ENCODE results near the gene USP30. TPM values are rescaled to one million over a fixed set of nuclear protein-coding genes. Genes with fewer than 3 reads are reported as not detected.

Gene USP30
- polyA plus RNA-seq, 12 donors = 11.7 to 33.8 (median 14.1) TPM; not detected in 1

- no peak for DNase-seq
Measured at GRCh38 chr12:109097140-109097434, 44.7 kb downstream of the USP30 start.

DNA sequence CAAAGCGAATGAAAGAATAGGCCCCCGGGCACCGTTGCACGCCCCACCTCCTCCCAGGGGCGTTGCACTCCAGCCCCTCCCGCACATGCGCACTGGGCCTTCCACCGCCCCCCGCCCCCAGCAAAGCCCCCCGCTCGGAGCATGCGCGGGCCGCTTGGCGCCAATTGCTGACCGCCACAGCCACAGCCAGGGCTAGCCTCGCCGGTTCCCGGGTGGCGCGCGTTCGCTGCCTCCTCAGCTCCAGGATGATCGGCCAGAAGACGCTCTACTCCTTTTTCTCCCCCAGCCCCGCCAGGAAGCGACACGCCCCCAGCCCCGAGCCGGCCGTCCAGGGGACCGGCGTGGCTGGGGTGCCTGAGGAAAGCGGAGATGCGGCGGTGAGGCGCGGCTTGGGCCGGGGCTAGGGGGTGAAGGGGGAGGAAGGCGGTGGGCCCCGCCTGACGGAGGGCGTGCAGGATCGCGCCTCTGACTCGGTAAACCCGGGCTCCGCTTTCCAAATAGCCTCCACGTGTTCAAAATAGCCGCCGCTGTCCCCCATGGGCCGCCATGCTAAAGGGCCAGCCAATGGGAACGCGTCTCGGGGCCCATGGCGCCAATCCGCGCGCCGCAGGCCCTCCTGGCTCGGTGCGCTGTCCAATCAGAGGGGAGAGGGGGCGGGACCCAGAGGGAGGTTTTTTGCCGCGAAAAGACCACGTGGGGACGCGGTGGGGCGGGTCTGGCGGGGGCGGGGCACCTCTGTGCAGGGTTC, 45.2 kb downstream of the USP30 start, which contains the start of gene UNG:
Gene UNG, plus strand, starts transcription at position 163 of the 748 bp plus-strand sequence. Its CDS starts 83 bp downstream, at position 246.
- DNase-seq = peak; percentile 98

DNA sequence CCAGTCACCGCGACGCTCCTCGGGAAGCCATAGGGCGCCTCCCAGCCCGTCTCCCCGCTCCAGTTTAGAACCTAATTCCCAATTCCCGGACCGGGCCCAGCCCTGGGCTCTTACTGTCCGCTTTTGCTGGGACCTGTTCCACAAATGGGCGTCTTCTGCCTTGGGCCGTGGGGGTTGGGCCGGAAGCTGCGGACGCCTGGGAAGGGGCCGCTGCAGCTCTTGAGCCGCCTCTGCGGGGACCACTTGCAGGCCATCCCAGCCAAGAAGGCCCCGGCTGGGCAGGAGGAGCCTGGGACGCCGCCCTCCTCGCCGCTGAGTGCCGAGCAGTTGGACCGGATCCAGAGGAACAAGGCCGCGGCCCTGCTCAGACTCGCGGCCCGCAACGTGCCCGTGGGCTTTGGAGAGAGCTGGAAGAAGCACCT, 45.8 kb downstream of the USP30 start:
- no peak for DNase-seq

DNA sequence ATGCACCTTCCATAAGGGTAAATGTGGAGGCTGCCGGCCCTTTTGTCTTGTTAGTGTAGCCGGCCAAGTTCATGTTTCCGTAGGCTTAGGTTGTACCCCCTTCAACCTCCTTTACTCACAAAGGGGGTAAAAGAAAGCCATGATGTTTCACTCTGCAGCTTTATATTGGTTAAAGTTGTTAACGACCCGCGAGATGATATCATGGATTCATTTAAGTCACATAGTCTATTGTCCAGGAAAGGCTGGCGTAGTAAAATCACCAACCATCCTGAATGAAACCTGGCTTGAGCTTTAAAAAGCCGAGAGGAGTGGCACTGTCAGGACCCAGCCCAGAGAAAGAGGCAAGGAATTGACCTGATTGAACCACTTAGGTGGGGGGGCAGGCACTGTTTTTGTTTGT, 46.3 kb downstream of the USP30 start:
- DNase-seq = no peak

DNA sequence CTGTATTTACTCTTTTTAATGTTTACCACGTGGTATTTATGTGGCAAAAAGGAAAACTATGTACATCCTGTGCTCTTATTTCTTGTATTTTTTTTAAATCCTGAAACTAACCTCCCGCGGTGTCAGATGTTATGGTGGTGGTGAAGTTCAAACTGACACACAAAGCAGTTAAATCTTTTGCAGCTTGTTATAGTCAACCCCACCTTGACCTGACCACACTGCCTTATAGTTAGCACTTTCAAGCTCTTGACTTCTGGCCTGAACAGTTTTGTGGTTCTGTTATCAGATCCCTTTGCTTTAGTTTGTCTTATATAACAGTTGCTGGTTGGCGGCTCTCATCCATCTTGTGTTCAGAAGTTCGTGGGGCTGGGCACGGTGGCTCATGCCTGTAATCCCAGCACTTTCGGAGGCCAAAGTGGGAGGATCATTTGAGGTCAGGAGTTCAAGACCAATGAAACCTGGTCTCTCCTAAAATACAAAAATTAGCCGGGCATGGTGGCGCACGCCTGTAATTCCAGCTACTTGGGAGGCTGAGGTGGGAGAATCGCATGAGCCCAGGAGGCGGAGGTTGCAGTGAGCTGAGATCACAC, 47.1 kb downstream of the USP30 start:
- DNase-seq = no peak

GRCh38 chr12:109100741-109101140, 48.4 kb downstream of the USP30 start:
- DNase-seq = no peak

- DNase-seq = no peak
Measured at GRCh38 chr12:109102491-109102890, 50.1 kb downstream of the USP30 start.

DNA sequence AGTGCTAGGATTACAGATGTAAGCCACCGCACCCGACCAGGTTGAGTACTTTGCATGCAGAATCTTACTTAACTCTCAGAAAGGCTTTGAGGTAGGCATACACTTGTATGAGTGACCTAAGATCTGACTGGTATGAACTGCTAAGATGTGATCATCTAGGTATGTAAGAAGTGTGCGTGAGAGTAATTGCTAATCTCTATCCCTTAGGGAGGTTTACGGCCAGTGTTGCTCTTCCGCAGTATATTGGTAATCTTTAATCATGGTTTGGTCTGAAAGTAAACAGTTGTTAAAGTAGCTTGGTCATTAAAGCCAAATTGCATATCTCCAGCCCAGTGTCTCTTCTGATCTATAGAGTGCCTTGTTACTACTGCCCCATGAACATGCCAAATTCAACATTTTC, 52.8 kb downstream of the USP30 start:
- no peak for DNase-seq

GRCh38 chr12:109109746-109110350, 57.5 kb downstream of the USP30 start:
- no peak for DNase-seq

GRCh38 chr12:109110988-109111495, 58.7 kb downstream of the USP30 start:
- peak; percentile 89 for DNase-seq

GRCh38 chr12:109112720-109113465, 60.5 kb downstream of the USP30 start:
- DNase-seq = no peak

DNA sequence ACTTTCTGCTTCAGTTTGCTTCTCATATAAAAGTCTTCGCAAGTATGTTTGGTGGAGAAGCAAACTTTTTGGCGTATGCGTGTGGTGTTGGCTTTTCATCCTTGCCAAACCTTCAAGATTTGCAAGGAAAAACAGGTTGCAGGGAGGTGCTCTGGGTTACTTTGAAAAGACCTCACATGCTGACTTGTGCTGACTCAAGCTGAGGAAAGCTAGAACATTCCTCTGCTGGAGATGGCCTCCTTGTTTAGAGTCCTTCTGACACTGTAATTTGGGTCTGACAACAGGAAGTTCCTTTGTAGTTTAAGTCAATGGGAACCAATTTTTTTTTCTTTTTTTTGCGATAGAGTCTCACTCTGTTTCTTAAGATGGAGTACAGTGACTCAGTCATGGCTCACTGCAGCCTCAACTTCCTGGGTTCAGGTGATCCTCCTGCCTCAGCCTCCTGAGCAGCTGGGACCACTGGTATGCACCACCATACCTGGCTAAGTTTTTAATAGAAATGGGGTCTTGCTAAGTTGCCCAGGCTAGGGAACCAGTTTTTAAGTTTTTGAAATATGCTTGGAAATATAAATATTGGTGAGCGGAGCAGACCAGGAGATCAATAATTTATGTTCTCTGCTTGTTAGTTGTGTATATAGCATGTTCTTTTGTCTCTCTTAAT, 61.4 kb downstream of the USP30 start:
- DNase-seq = no peak

- no peak for DNase-seq
Measured at GRCh38 chr12:109114644-109115043, 62.3 kb downstream of the USP30 start.

GRCh38 chr12:109115404-109115757, 63.0 kb downstream of the USP30 start:
- DNase-seq = no peak

- no peak for DNase-seq
Measured at GRCh38 chr12:109115758-109116610, 63.6 kb downstream of the USP30 start, which contains the start of gene ACACB. ACACB (plus strand) TSS chr12:109116587; CDS start chr12:109139406, 22,819 bp downstream.

DNA sequence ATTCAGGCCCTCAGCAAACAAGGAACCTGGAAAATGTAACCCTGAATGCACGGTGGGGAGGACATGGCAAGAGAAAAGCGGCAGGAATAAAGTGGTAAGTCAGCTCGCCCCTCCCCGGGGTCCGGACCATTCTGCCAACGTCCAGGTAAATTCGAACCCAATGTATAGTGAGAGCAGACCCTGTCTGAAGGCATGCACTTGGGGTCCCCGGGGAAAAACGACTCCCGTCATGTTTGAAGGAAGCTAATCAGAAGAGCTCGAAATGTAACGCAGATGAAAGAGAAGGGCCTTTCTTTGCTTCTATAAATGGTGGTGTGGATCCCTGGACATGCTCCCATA, 64.2 kb downstream of the USP30 start:
- DNase-seq = no peak

GRCh38 chr12:109120095-109120494, 67.7 kb downstream of the USP30 start:
- DNase-seq = no peak

DNA sequence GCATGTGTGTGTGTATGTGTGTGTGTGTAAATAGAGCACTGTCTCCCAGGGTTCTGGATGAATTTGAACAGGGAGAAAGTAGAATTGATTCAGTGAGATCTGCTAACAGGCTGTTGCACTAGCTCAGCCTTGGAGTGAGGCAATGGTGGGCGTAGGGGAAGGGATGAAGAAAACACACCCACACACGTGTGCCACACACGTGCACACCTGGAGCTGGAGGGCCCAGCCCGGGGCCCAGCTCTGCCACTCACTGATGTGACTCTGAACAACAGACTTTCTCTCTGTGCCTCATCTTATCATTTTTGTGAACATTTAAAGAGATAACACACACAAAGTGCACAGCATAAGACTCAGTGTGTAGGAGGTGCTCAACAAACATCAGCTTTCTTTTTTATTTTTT, 68.2 kb downstream of the USP30 start:
- no peak for DNase-seq

- DNase-seq = no peak
Measured at GRCh38 chr12:109121346-109121880, 69.0 kb downstream of the USP30 start.

DNA sequence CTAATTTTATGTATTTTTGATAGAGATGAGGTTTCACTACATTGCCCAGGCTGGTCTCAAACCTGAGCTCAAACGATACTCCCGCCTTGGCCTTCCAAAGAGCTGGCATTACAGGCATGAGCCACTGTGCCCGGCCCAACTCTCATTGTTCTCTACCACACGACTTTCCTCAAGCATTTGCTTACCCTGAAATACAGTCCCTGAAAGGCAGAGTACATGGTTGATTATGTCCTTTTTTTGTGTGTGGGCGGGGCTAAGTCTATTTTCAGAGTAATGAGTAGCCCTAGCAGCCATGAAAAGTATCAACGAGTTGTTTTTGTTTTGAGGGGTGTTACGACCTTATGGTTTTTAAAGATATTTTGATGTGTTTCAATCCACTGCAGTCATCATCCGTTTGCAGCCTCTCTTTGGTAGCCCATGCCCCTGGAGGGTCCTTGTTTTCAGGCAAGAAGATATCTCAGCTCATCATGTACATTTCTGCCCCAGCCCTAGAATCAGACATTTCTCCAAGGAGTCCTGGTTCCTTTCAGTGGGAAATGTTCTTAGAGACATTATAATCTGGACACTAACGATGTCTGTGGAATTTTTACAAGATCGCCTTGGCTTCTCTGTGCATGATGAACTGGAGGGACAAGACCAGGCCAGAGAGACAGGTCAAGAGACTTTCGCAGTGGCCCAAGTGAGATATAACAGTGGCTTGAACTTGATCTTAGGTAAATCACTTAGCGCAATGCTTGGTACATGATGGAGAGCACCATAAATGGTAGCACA, 72.7 kb downstream of the USP30 start:
- no peak for DNase-seq

Data from muscle of arm (tissue), 12 donors.